ENCODE data around the gene RRP1. TPM values are rescaled to one million over a fixed set of nuclear protein-coding genes. Genes with fewer than 3 reads are reported as not detected.

Gene RRP1
- total and polyA plus RNA-seq, 9 of the 15 experiments (the other 6 are each of a cell fraction or from before 2014, with no cell fraction given) = 0.89 to 105 (median 51.6) TPM

DNA sequence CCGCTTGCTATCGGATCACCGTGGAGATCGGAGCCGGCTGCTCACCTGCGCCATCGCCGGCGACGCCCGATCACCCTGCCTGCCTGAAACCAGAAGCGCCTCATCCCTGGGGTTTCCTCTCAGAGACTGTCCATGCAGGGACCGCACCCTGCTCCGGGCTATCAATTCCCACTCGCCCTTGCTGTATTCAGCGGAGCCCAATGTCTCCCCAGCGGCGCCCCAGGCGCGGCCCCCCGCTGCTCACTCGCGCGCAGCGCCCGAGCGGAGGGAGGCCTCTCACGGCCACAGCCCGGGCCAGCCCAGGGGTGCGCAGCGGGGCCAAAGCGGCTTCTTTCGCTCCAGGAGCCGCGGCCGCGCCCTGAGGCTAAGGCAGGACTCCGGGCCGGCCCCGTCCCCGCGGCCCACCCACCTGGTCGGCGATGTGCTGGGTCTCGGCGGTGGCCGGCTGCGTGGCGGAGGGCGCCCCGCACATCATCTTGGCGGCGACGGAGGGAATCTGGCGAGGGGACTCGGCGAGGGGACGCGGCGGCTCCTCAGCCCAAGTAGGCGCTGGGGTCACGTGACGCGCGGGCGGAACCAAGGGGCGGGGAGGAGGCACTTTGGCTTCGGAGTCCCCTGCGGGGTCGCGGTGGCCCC, 13.5 kb upstream of the RRP1 start, which contains the start of gene CSTB (continued):
- TF ChIP-seq SRSF3 (IDR thresholded peaks at IDR 0.05; ENCODE audit: insufficient read depth, low read length) = no peak
- TF ChIP-seq RBM34 (IDR thresholded peaks at IDR 0.05; ENCODE audit: borderline replicate concordance, insufficient read depth, low read length) = no peak
- TF ChIP-seq, protein P1, sequence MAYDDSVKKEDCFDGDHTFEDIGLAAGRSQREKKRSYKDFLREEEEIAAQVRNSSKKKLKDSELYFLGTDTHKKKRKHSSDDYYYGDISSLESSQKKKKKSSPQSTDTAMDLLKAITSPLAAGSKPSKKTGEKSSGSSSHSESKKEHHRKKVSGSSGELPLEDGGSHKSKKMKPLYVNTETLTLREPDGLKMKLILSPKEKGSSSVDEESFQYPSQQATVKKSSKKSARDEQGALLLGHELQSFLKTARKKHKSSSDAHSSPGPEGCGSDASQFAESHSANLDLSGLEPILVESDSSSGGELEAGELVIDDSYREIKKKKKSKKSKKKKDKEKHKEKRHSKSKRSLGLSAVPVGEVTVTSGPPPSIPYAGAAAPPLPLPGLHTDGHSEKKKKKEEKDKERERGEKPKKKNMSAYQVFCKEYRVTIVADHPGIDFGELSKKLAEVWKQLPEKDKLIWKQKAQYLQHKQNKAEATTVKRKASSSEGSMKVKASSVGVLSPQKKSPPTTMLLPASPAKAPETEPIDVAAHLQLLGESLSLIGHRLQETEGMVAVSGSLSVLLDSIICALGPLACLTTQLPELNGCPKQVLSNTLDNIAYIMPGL (CRISPR knock-in tag; IDR thresholded peaks at IDR 0.05) = no peak
- TF ChIP-seq, protein P2, sequence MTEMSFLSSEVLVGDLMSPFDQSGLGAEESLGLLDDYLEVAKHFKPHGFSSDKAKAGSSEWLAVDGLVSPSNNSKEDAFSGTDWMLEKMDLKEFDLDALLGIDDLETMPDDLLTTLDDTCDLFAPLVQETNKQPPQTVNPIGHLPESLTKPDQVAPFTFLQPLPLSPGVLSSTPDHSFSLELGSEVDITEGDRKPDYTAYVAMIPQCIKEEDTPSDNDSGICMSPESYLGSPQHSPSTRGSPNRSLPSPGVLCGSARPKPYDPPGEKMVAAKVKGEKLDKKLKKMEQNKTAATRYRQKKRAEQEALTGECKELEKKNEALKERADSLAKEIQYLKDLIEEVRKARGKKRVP (CRISPR knock-in tag; IDR thresholded peaks at IDR 0.05) = no peak
- TF ChIP-seq XRCC5 (IDR thresholded peaks at IDR 0.05; ENCODE audit: low read depth, low read length) = peak; percentile 49
- no peak for TF ChIP-seq ZBTB17 (CRISPR knock-in tag; IDR thresholded peaks at IDR 0.05)
- TF ChIP-seq, protein P3, sequence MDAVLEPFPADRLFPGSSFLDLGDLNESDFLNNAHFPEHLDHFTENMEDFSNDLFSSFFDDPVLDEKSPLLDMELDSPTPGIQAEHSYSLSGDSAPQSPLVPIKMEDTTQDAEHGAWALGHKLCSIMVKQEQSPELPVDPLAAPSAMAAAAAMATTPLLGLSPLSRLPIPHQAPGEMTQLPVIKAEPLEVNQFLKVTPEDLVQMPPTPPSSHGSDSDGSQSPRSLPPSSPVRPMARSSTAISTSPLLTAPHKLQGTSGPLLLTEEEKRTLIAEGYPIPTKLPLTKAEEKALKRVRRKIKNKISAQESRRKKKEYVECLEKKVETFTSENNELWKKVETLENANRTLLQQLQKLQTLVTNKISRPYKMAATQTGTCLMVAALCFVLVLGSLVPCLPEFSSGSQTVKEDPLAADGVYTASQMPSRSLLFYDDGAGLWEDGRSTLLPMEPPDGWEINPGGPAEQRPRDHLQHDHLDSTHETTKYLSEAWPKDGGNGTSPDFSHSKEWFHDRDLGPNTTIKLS (IDR thresholded peaks at IDR 0.05; ENCODE audit: borderline replicate concordance, low read depth) = peak; percentile 66
- 0 out of 2 replicates have a peak, but pooled peaks have one; percentile 34 for TF ChIP-seq SAFB (IDR thresholded peaks at IDR 0.05; ENCODE audit: borderline replicate concordance, low read depth, low read length)
- no peak for TF ChIP-seq ZKSCAN3 (CRISPR knock-in tag; IDR thresholded peaks at IDR 0.05)
- TF ChIP-seq PHF20 (IDR thresholded peaks at IDR 0.05; ENCODE audit: partially characterized antibody) = peak; percentile 82
- TF ChIP-seq CBFA2T3 (IDR thresholded peaks at IDR 0.05) = no peak
- peak; percentile 82 for TF ChIP-seq ZBTB1 (CRISPR knock-in tag; IDR thresholded peaks at IDR 0.05; ENCODE audit: borderline replicate concordance, low read depth)
- TF ChIP-seq RUNX1 (IDR thresholded peaks at IDR 0.05; ENCODE audit: low read depth) = no peak
- no peak for TF ChIP-seq ARID3A (IDR thresholded peaks at IDR 0.05; ENCODE audit: borderline replicate concordance, low read depth, low read length)
- TF ChIP-seq, protein P4, sequence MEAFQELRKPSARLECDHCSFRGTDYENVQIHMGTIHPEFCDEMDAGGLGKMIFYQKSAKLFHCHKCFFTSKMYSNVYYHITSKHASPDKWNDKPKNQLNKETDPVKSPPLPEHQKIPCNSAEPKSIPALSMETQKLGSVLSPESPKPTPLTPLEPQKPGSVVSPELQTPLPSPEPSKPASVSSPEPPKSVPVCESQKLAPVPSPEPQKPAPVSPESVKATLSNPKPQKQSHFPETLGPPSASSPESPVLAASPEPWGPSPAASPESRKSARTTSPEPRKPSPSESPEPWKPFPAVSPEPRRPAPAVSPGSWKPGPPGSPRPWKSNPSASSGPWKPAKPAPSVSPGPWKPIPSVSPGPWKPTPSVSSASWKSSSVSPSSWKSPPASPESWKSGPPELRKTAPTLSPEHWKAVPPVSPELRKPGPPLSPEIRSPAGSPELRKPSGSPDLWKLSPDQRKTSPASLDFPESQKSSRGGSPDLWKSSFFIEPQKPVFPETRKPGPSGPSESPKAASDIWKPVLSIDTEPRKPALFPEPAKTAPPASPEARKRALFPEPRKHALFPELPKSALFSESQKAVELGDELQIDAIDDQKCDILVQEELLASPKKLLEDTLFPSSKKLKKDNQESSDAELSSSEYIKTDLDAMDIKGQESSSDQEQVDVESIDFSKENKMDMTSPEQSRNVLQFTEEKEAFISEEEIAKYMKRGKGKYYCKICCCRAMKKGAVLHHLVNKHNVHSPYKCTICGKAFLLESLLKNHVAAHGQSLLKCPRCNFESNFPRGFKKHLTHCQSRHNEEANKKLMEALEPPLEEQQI (IDR thresholded peaks at IDR 0.05) = no peak
- no peak for TF ChIP-seq MCM5 (IDR thresholded peaks at IDR 0.05; ENCODE audit: low read depth)

All from K562 (cell line).